DOHH2 (cell line): Measurements from ENCODE around the gene UNKL.

ENCODE experiments used
- H3F3A ChIP-seq: fragments of 200-600 bp; sonication (generic), shearing (Covaris generic); 2 replicates; pipeline ENCODE4 v1.6.0; 2016; ENCODE audit warnings: antibody characterized with exemption, mild to moderate bottlenecking; ENCODE audit not compliant: control insufficient read depth, insufficient read depth
- H3K27ac ChIP-seq: fragments of 200-600 bp; sonication (generic); 2 replicates; pipeline ENCODE4 v1.5.1; 2014; ENCODE audit warnings: low read depth, mild to moderate bottlenecking, low read length, moderate library complexity
- H3K27me3 ChIP-seq: fragments of 200-600 bp; sonication (generic); 2 replicates; pipeline ENCODE4 v1.6.1; 2014; ENCODE audit warnings: mild to moderate bottlenecking, low read length, mixed read lengths; ENCODE audit not compliant: control insufficient read depth
- H3K36me3 ChIP-seq: fragments of 200-600 bp; sonication (generic); 2 replicates; pipeline ENCODE4 v1.6.1; 2014; ENCODE audit warnings: mild to moderate bottlenecking, low read length, moderate library complexity, mixed read lengths; ENCODE audit not compliant: control insufficient read depth
- H3K4me1 ChIP-seq: fragments of 200-600 bp; sonication (generic); 2 replicates; pipeline ENCODE4 v1.6.1; 2014; ENCODE audit warnings: mild to moderate bottlenecking, low read length, mixed read lengths; ENCODE audit not compliant: control insufficient read depth
- H3K4me2 ChIP-seq: fragments of 200-600 bp; sonication (generic); 2 replicates; pipeline ENCODE4 v1.6.0; 2014; ENCODE audit warnings: mild to moderate bottlenecking, low read length, moderate library complexity
- H3K4me3 ChIP-seq: fragments of 200-600 bp; sonication (generic); 2 replicates; pipeline ENCODE4 v1.5.1; 2014; ENCODE audit warnings: mild to moderate bottlenecking, low read length, mixed read lengths
- H3K79me2 ChIP-seq: fragments of 200-600 bp; sonication (generic); 2 replicates; pipeline ENCODE4 v1.6.1; 2014; ENCODE audit warnings: mild to moderate bottlenecking, low read length, mixed read lengths; ENCODE audit not compliant: control insufficient read depth
- H3K9me2 ChIP-seq: fragments of 200-600 bp; sonication (generic); replicated peaks from 2 replicates; pipeline ENCODE4 v1.6.1; 2014; ENCODE audit warnings: mild to moderate bottlenecking, low read length, mixed read lengths; ENCODE audit not compliant: control insufficient read depth
- H3K9me3 ChIP-seq: fragments of 200-600 bp; sonication (generic); 2 replicates; pipeline ENCODE4 v1.6.1; 2014; ENCODE audit warnings: antibody characterized with exemption, low read length, mixed read lengths; ENCODE audit not compliant: control insufficient read depth, insufficient read depth
- H4K20me1 ChIP-seq: fragments of 200-600 bp; sonication (generic); 2 replicates; pipeline ENCODE4 v1.6.0; 2014; ENCODE audit warnings: low read depth, mild to moderate bottlenecking, antibody characterized with exemption, low read length, moderate library complexity; ENCODE audit not compliant: control insufficient read depth, insufficient read depth
- EZH2phosphoT487 ChIP-seq: fragments of 200-600 bp; sonication (generic); IDR thresholded peaks from 2 replicates; pipeline ENCODE4 v1.6.1; 2017; ENCODE audit warnings: borderline replicate concordance, mild to moderate bottlenecking, antibody characterized with exemption, low read length, moderate library complexity, mixed read lengths
- TF ChIP-seq, protein P1 (sequence below): fragments of 200-600 bp; sonication (generic); IDR thresholded peaks from one replicate; pipeline ENCODE4 v1.5.1; 2014; ENCODE audit warnings: antibody characterized with exemption, mild to moderate bottlenecking, low read depth, low read length; ENCODE audit not compliant: poor library complexity, severe bottlenecking

UNKL gene

DNA sequence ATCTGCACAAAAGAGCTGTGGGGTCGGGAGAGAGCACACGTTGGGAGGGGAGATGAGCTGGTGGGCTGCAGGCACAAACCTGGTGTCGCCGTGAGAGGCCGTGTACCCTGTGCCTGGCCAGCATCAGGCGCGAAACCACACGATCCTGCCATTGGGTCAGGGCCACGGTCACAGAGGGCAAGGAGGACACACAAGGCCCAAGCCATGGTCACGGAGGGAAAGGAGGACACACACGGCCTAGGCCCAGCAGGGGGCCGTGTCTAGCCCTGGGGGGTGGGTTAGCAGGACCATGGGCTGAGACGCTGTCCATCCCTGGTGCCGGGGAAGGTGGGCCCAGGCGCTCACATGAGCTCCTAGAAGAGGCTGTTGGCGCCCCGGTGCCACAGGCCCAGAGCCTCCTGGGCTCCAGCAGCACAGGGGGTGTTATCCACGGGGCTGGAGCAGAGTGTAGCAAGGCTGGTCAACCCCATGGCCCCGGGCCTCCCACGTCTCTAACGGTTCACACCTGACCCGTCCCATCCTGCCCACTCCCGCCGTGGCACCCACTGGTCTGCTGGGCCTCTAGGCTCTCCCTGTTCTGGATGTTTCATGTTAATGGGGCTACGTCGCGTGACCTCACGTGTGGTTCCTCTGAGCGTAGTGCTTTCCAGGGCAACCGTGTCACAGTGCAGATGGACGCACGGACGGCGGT lies 37.3 kb upstream of the UNKL start:
- no peaks in the 10 kb centered on the region for H3K4me1 ChIP-seq
- peaks cover 24% of the 10 kb centered on the region for H3K36me3 ChIP-seq
- no peak overlapping the region for H3K27ac ChIP-seq
- no peaks in the 10 kb centered on the region for H4K20me1 ChIP-seq
- no peaks in the 10 kb centered on the region for H3K9me3 ChIP-seq
- no peaks in the 10 kb centered on the region for H3K79me2 ChIP-seq
- no peak overlapping the region for H3K4me3 ChIP-seq
- no peaks in the 10 kb centered on the region for H3K27me3 ChIP-seq
- no peak overlapping the region for H3K4me2 ChIP-seq
- no peaks in the 10 kb centered on the region for H3K9me2 ChIP-seq
- TF ChIP-seq, protein P1, sequence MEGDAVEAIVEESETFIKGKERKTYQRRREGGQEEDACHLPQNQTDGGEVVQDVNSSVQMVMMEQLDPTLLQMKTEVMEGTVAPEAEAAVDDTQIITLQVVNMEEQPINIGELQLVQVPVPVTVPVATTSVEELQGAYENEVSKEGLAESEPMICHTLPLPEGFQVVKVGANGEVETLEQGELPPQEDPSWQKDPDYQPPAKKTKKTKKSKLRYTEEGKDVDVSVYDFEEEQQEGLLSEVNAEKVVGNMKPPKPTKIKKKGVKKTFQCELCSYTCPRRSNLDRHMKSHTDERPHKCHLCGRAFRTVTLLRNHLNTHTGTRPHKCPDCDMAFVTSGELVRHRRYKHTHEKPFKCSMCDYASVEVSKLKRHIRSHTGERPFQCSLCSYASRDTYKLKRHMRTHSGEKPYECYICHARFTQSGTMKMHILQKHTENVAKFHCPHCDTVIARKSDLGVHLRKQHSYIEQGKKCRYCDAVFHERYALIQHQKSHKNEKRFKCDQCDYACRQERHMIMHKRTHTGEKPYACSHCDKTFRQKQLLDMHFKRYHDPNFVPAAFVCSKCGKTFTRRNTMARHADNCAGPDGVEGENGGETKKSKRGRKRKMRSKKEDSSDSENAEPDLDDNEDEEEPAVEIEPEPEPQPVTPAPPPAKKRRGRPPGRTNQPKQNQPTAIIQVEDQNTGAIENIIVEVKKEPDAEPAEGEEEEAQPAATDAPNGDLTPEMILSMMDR, result no peak
- TF ChIP-seq EZH2phosphoT487, result no peak
- H3F3A ChIP-seq, result no peaks in the 10 kb centered on the region

DNA sequence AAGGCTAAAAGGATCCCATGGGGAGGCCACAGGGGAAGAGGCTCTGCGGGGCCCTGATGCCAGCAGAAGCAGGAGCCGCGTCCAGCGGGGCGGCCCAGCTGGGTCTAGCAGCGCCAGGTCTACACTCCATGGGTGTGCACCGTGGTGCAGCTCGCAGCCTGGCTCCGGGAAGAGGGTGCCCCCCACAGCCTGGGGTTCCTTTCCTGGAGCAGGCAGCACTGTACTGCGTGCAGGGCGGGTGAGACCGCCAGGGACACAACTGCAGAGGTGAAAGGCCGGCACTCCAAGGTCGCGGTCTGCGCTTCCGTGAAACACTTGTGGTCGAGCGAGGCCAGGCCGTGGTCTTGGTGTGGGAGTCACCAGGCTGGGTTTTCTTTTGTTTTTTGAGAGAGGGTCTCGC lies 36.3 kb upstream of the UNKL start:
- H3K4me3 ChIP-seq, result no peak overlapping the region
- H4K20me1 ChIP-seq, result no peaks in the 10 kb centered on the region
- H3K36me3 ChIP-seq, result peaks cover 24% of the 10 kb centered on the region
- no peaks in the 10 kb centered on the region for H3K9me2 ChIP-seq
- TF ChIP-seq, protein P1, result no peak
- no peak for TF ChIP-seq EZH2phosphoT487
- H3K4me2 ChIP-seq, result no peak overlapping the region
- H3K9me3 ChIP-seq, result no peaks in the 10 kb centered on the region
- no peaks in the 10 kb centered on the region for H3K27me3 ChIP-seq
- H3K4me1 ChIP-seq, result no peaks in the 10 kb centered on the region
- H3F3A ChIP-seq, result no peaks in the 10 kb centered on the region
- H3K79me2 ChIP-seq, result no peaks in the 10 kb centered on the region
- H3K27ac ChIP-seq, result no peak overlapping the region

DNA sequence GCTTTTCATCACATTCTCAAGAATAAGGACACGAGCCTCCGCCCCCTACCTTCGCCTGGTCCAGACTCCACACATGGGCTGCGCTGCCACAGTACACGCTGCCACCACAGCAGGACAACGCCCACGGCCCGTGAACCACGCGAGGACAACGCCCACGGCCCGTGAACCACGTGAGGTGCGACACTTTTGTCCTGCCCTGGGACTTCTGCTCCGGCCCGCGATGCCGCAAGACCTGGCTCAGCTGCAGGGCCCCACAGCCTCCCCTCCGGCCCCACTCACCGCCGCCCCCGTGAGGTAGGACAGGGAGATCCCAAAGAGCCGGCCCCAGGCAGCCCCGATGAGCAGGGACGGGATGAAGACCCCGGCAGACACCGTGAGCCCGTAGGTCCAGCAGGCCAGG lies 35.7 kb upstream of the UNKL start:
- H3K4me3 ChIP-seq, result no peak overlapping the region
- H3K9me3 ChIP-seq, result no peaks in the 10 kb centered on the region
- no peaks in the 10 kb centered on the region for H3K27me3 ChIP-seq
- TF ChIP-seq EZH2phosphoT487, result no peak
- TF ChIP-seq, protein P1, result peak; percentile 19
- no peak overlapping the region for H3K4me2 ChIP-seq
- H3K79me2 ChIP-seq, result no peaks in the 10 kb centered on the region
- no peaks in the 10 kb centered on the region for H4K20me1 ChIP-seq
- no peaks in the 10 kb centered on the region for H3K9me2 ChIP-seq
- H3K36me3 ChIP-seq, result peaks cover 24% of the 10 kb centered on the region
- H3F3A ChIP-seq, result no peaks in the 10 kb centered on the region
- no peaks in the 10 kb centered on the region for H3K4me1 ChIP-seq
- H3K27ac ChIP-seq, result no peak overlapping the region
